NB4 (cell line): ENCODE results near the gene KISS1R.

Experiments
- DNase-seq: peaks from one replicate; pipeline ENCODE4 v3.0.0; 2010; ENCODE audit warnings: low read depth
- H3K4me3 ChIP-seq: one replicate; pipeline ENCODE4 v1.5.1; 2011; ENCODE audit warnings: mild to moderate bottlenecking, low read depth, low read length, moderate library complexity
- CTCF ChIP-seq: IDR thresholded peaks from one replicate; pipeline ENCODE4 v1.5.1; 2012; ENCODE audit warnings: low read depth, low read length
- MYC ChIP-seq: IDR thresholded peaks from 2 replicates; pipeline ENCODE4 v1.6.1; 2011; ENCODE audit warnings: low read depth, low read length
- POLR2A ChIP-seq: IDR thresholded peaks from 2 replicates; pipeline ENCODE4 v1.6.1; 2011; ENCODE audit warnings: mild to moderate bottlenecking; ENCODE audit not compliant: insufficient read length; ENCODE audit errors: extremely low read depth
- TF ChIP-seq, protein P1 (sequence below): IDR thresholded peaks from 2 replicates; pipeline ENCODE4 v1.6.1; 2011; ENCODE audit warnings: low read depth, low read length

Gene KISS1R

GRCh38 chr19:944171-944567 lies 27.0 kb downstream of the KISS1R start:
- no peak overlapping the region for H3K4me3 ChIP-seq
- TF ChIP-seq CTCF (no peak), MYC (no peak)
- peak; percentile 48 for DNase-seq

GRCh38 chr19:944663-945241 lies 27.6 kb downstream of the KISS1R start:
- no peak for DNase-seq
- TF ChIP-seq, protein P1, sequence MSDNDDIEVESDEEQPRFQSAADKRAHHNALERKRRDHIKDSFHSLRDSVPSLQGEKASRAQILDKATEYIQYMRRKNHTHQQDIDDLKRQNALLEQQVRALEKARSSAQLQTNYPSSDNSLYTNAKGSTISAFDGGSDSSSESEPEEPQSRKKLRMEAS: no peak
- TF ChIP-seq MYC (no peak), CTCF (no peak), POLR2A (no peak)
- H3K4me3 ChIP-seq: no peak overlapping the region

DNA sequence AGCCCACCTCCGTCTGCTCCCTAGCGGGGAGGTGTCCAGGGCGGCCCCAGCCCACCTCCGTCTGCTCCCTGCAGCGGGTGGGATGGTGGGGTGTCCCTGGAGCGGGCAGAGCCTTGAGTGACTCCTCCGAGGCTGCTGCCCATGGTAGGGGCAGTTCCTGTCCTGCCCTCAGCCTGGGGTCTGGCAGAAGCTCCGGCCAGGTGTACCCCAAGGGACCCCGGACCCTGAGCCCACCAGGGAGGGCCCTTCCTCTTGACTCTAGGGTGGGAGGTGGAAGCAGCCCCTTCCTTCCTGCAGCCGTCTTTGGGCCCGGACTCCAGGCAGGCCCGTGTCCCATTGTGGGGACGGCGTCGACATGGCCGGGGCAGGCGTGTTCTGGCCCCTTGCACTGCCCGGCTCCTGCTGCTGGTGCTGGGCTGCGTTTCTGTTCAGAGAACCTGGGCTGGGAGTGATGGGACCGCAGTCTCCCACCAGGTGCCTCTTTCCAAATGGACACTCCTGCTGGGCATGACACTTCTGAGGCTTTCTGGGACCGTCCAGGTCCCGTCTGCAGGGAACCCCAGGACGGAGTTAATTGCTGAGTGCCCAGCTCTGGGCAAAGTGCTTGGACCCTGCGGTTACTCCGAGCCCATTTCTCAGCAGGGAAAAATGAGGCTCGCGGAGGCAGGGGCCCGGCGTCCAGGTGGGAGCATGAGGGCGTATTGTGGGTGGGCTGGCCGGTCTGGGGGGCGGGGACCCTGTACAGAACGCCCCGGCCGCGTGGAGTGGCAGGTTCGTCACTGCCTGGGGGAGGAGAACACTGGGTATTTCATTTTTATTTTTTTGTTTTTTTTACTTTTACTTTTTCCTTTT lies 28.5 kb downstream of the KISS1R start:
- H3K4me3 ChIP-seq: no peak overlapping the region
- TF ChIP-seq, protein P1: no peak
- no peak for TF ChIP-seq CTCF
- DNase-seq: no peak

GRCh38 chr19:947090-947706 lies 30.1 kb downstream of the KISS1R start:
- DNase-seq: no peak
- TF ChIP-seq POLR2A (no peak), MYC (no peak), CTCF (no peak)
- TF ChIP-seq, protein P1: no peak
- no peak overlapping the region for H3K4me3 ChIP-seq

DNA sequence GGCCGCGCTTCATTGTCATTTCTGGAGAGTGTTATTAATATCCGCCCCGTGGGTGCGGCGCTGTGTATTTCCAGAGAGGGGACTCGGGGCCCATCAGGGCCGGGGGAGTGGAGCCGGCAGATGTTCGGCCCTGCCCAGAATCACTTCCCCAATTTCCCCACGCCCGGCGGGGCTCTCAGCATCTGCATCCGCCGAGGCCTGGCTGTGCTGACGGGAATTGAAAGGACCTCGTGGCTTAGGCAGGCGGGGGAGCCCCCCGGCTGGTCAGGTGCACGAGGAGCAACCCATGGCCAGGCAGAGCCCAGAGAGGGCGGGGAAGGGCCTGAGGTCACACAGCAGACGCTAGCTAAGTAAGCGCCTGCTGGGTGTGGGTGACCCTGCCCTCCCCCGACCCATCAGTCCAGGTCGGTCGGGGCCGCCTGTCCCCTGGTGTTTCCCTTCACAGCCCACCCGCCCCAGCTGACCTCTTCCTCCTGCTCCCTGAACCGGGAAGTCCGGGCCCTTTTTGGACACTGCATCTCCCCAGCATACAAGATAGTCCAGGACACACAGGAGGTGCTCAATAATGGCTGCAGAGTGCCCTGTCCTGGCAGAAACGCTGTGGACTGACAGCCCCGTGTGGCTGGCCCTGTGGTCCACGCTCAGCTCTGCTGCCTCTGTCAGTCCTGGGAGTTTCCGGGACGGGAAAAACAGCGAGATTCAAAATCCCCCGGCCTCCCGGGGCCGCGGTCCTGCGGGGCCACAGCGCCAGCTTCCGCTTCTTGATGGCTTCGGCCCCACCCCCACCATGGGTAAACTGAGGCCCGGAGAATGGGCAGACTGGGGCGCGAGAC lies 30.8 kb downstream of the KISS1R start:
- no peak for TF ChIP-seq CTCF
- TF ChIP-seq, protein P1: no peak
- TF ChIP-seq MYC: no peak
- TF ChIP-seq POLR2A: no peak
- no peak overlapping the region for H3K4me3 ChIP-seq
- DNase-seq: peak; percentile 75
